OCI-LY7 (cell line): ENCODE measurements around the gene SIN3B. TPM values are rescaled to one million over a fixed set of nuclear protein-coding genes. Genes with fewer than 3 reads are reported as not detected.

Experiments
- BruUV-seq: library from RNA; stranded (reverse); fragments of 400-500 nt; replicated peaks from 2 replicates; lab custom pipeline; 2021; lab: Mats Ljungman, UMichigan
- CTCF ChIA-PET: fragments of 300-600 bp; sonication (Branson Sonifier 250); formaldehyde crosslinking; loops from one replicate; lab custom pipeline; 2022; ENCODE audit warnings: antibody characterized with exemption; ENCODE audit not compliant: unreplicated experiment; lab: Charles Lee
- POLR2A ChIA-PET: fragments of 300-600 bp; sonication (Branson Sonifier 250); formaldehyde crosslinking; loops from one replicate; lab custom pipeline; 2022; ENCODE audit warnings: antibody characterized with exemption; lab: Charles Lee
- DNase-seq: peaks from one replicate; pipeline ENCODE4 v3.0.0-alpha.2; 2015; ENCODE audit warnings: low spot score
- H2AFZ ChIP-seq: fragments of 200-600 bp; sonication (generic), shearing (Covaris generic); 2 replicates; pipeline ENCODE4 v1.6.1; 2014; ENCODE audit warnings: mild to moderate bottlenecking, antibody characterized with exemption, low read length, moderate library complexity
- H3K27ac ChIP-seq: fragments of 200-600 bp; sonication (generic); 2 replicates; pipeline ENCODE4 v1.5.1; 2014; ENCODE audit warnings: mixed run types, low read depth, mild to moderate bottlenecking, moderate library complexity, low read length, inconsistent platforms; ENCODE audit not compliant: poor library complexity, severe bottlenecking
- H3K36me3 ChIP-seq: fragments of 200-600 bp; sonication (generic); 2 replicates; pipeline ENCODE4 v1.6.1; 2014; ENCODE audit warnings: mild to moderate bottlenecking, antibody characterized with exemption, low read length, moderate library complexity, mixed read lengths; ENCODE audit not compliant: insufficient read depth
- H3K4me1 ChIP-seq: fragments of 200-600 bp; sonication (generic); 2 replicates; pipeline ENCODE4 v1.5.1; 2014; ENCODE audit warnings: mild to moderate bottlenecking, low read length; ENCODE audit not compliant: insufficient read depth, poor library complexity, severe bottlenecking
- H3K4me2 ChIP-seq: fragments of 200-600 bp; sonication (generic); 2 replicates; pipeline ENCODE4 v1.6.1; 2014; ENCODE audit warnings: mild to moderate bottlenecking, low read length
- H3K4me3 ChIP-seq: fragments of 200-600 bp; sonication (generic); 2 replicates; pipeline ENCODE4 v1.5.1; 2014; ENCODE audit warnings: mild to moderate bottlenecking, low read depth, low read length; ENCODE audit not compliant: poor library complexity, severe bottlenecking
- H3K79me2 ChIP-seq: fragments of 200-600 bp; sonication (generic); 2 replicates; pipeline ENCODE4 v1.6.1; 2016; ENCODE audit warnings: low read depth, mild to moderate bottlenecking, low read length, moderate library complexity, mixed read lengths; ENCODE audit not compliant: insufficient read depth
- H3K9me2 ChIP-seq: fragments of 200-600 bp; sonication (generic); 2 replicates; pipeline ENCODE4 v1.6.1; 2016; ENCODE audit warnings: mild to moderate bottlenecking, low read length, mixed read lengths; ENCODE audit not compliant: insufficient read depth
- H3K9me3 ChIP-seq: fragments of 200-600 bp; sonication (generic); 2 replicates; pipeline ENCODE4 v1.6.1; 2014; ENCODE audit warnings: mild to moderate bottlenecking, mixed run types, low read length, mixed read lengths
- H4K20me1 ChIP-seq: fragments of 200-600 bp; sonication (generic); 2 replicates; pipeline ENCODE4 v1.6.1; 2014; ENCODE audit warnings: mild to moderate bottlenecking, antibody characterized with exemption, low read length, moderate library complexity, mixed read lengths; ENCODE audit not compliant: insufficient read depth
- CTCF ChIP-seq: fragments of 200-600 bp; sonication (generic); conservative IDR thresholded peaks from 2 replicates; pipeline ENCODE4 v1.5.1; 2014; ENCODE audit warnings: mild to moderate bottlenecking, antibody characterized with exemption, low read length, moderate library complexity, mixed read lengths
- EZH2phosphoT487 ChIP-seq: fragments of 200-600 bp; sonication (generic); IDR thresholded peaks from 2 replicates; pipeline ENCODE4 v1.6.1; 2018; ENCODE audit warnings: low read depth, borderline replicate concordance, mild to moderate bottlenecking, mixed run types, antibody characterized with exemption, low read length, moderate library complexity, mixed read lengths
- intact Hi-C: fragments of 100-400 bp; cut with micrococcal nuclease; formaldehyde crosslinking; loops from one replicate; pipeline ENCODE4 v1.10.0; 2022; ENCODE audit not compliant: unreplicated experiment
- total RNA-seq, 2 experiments: library from RNA; depleted of rRNA in 1 of 2; stranded (reverse); fragments of >200 nt in 1 of 2; shearing (Covaris generic) in 1 of 2; gene quantifications; 2 replicates each; pipeline ENCODE4 v1.2.3, GENCODE V29; 2014 to 2022

Gene SIN3B
- total RNA-seq, 2 experiments from 2014 or later: 19.4 to 45.4 TPM

GRCh38 chr19:16899566-16900075 lies 70.4 kb downstream of the SIN3B start:
- Histone ChIP-seq H3K9me3 (no peaks in the 10 kb centered on the region), H3K4me3 (no peak overlapping the region), H3K4me1 (peaks cover 9% of the 10 kb centered on the region), H3K4me2 (peak overlapping the region; percentile 10; the same call in 1 of the 2 replicates), H4K20me1 (no peaks in the 10 kb centered on the region), H3K27ac (no peak overlapping the region), H2AFZ (no peak overlapping the region), H3K36me3 (no peaks in the 10 kb centered on the region), H3K9me2 (no peaks in the 10 kb centered on the region), H3K79me2 (no peaks in the 10 kb centered on the region)
- ChIA-PET POLR2A (no interaction called here), CTCF (no interaction called here)
- DNase-seq: peak; percentile 62
- no TSS peak for BruUV-seq
- no peak for TF ChIP-seq EZH2phosphoT487
- peak; percentile 80 for TF ChIP-seq CTCF
- intact Hi-C loops: loop anchor here (1.0 to 10.0 kb wide), 6 partner anchors 72 to 345 kb away; partner anchors contain the start of genes NR2F6 and SIN3B

GRCh38 chr19:16901491-16902175 lies 72.4 kb downstream of the SIN3B start:
- no peak for DNase-seq
- no TSS peak for BruUV-seq
- Histone ChIP-seq H3K9me2 (no peaks in the 10 kb centered on the region), H3K79me2 (no peaks in the 10 kb centered on the region), H3K4me3 (no peak overlapping the region), H4K20me1 (no peaks in the 10 kb centered on the region), H3K4me2 (no peak overlapping the region), H3K4me1 (peaks cover 9% of the 10 kb centered on the region), H3K27ac (no peak overlapping the region), H3K36me3 (no peaks in the 10 kb centered on the region), H2AFZ (no peak overlapping the region), H3K9me3 (no peaks in the 10 kb centered on the region)
- ChIA-PET POLR2A (no interaction called here), CTCF (no interaction called here)
- intact Hi-C loops: no loop called here
- TF ChIP-seq EZH2phosphoT487 (no peak), CTCF (no peak)

GRCh38 chr19:16902545-16902944 lies 73.3 kb downstream of the SIN3B start:
- no peak overlapping the region for H3K4me2 ChIP-seq
- POLR2A ChIA-PET: interaction anchor here (0.6 kb wide), 1 partner anchor 167 kb away, joined by 5 read pairs; no protein-coding TSS in a partner anchor
- no peak overlapping the region for H2AFZ ChIP-seq
- DNase-seq: no peak
- H3K9me3 ChIP-seq: no peaks in the 10 kb centered on the region
- no peaks in the 10 kb centered on the region for H3K36me3 ChIP-seq
- CTCF ChIA-PET: no interaction called here
- H4K20me1 ChIP-seq: no peaks in the 10 kb centered on the region
- intact Hi-C loops: no loop called here
- BruUV-seq: no TSS peak
- no peaks in the 10 kb centered on the region for H3K79me2 ChIP-seq
- TF ChIP-seq CTCF: no peak
- no peak for TF ChIP-seq EZH2phosphoT487
- no peaks in the 10 kb centered on the region for H3K9me2 ChIP-seq
- no peak overlapping the region for H3K27ac ChIP-seq
- H3K4me3 ChIP-seq: no peak overlapping the region
- peaks cover 9% of the 10 kb centered on the region for H3K4me1 ChIP-seq
